ENCODE measurements around the gene CLEC18B.

- TF ChIP-seq CTCF (IDR thresholded peaks at IDR 0.05; ENCODE audit: insufficient read depth, low read length, poor library complexity, severe bottlenecking) (no peak), EZH2phosphoT487 (conservative IDR thresholded peaks at IDR 0.05; ENCODE audit: low read length) (no peak)
These were observed 40.5 kb upstream of the CLEC18B start for GRCh38 chr16:74461826-74462225.
